SK-N-SH treated with all-trans-retinoic acid at 6 μM for 48 hours (cell line): ENCODE measurements around the gene ZSCAN25.

Experiments
- BACH2 ChIP-seq: fragments of 250-450 bp; sonication (Bioruptor Pico); IDR thresholded peaks from 2 replicates; pipeline ENCODE4 v1.9.0; 2021; ENCODE audit warnings: mild to moderate bottlenecking, borderline replicate concordance
- CREB5 ChIP-seq: fragments of 250-450 bp; sonication (Bioruptor Pico); IDR thresholded peaks from 2 replicates; pipeline ENCODE4 v1.5.1; 2020; ENCODE audit warnings: low read depth, mild to moderate bottlenecking, moderate library complexity
- ZNF565 ChIP-seq: fragments of 450-650 bp; formaldehyde crosslinking; conservative IDR thresholded peaks from 2 replicates; pipeline ENCODE4 v1.5.0; 2020; ENCODE audit warnings: low read depth, mild to moderate bottlenecking, moderate library complexity

DNA sequence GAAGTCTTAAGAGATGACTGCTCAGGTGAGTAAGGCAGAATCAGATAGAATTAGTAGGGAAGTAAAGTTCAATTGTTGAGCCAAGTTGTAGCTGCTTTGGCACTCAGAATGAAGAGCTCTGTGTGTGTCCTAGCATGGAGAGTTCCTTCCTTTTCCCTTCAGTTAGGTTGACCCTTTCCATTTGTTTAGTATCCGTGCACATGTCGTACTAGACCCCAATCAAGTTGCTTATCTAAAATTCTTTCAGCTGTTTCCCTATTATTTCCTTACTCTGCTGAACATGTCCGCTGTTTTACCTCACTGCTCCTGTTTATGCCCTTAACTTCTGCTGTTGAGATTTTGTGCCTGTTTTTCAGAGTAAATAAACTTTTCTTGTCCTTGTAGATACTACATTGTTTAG is 45.0 kb upstream of the ZSCAN25 start:
- TF ChIP-seq CREB5 (CRISPR knock-in tag) (no peak), BACH2 (CRISPR knock-in tag) (no peak), ZNF565 (CRISPR knock-in tag) (no peak)
